GM23338 (cell line): ENCODE results near the gene TDRD7. TPM values are rescaled to one million over a fixed set of nuclear protein-coding genes. Genes with fewer than 3 reads are reported as not detected.

Experiments
- ATAC-seq: fragments of 200-7000 bp; cut with Tn5 transposase; 3 replicates; pipeline ENCODE4 v1.9.1; 2020
- DNase-seq: peaks from one replicate; pipeline ENCODE4 v3.0.0-alpha.2; 2015; ENCODE audit warnings: low spot score
- H2AFZ ChIP-seq: fragments of 200-600 bp; sonication (generic); 2 replicates; pipeline ENCODE4 v1.8.0; 2016; ENCODE audit warnings: antibody characterized with exemption, mild to moderate bottlenecking, moderate library complexity
- H3F3A ChIP-seq: fragments of 200-600 bp; sonication (generic); replicated peaks from 2 replicates; pipeline ENCODE4 v1.8.0; 2017; ENCODE audit warnings: antibody characterized with exemption, mixed run types, low read depth
- H3K27ac ChIP-seq: fragments of 200-600 bp; sonication (generic); 2 replicates; pipeline ENCODE4 v1.6.1; 2016; ENCODE audit warnings: low read depth
- H3K27me3 ChIP-seq: fragments of 200-600 bp; sonication (generic); 2 replicates; pipeline ENCODE4 v1.8.0; 2016; ENCODE audit warnings: mild to moderate bottlenecking, mixed run types, moderate library complexity; ENCODE audit not compliant: insufficient read depth
- H3K36me3 ChIP-seq: fragments of 200-600 bp; sonication (generic); 2 replicates; pipeline ENCODE4 v1.8.0; 2016; ENCODE audit warnings: mild to moderate bottlenecking; ENCODE audit not compliant: insufficient read depth
- H3K4me1 ChIP-seq: fragments of 200-600 bp; sonication (generic); 2 replicates; pipeline ENCODE4 v1.8.0; 2016; ENCODE audit warnings: mild to moderate bottlenecking, moderate library complexity; ENCODE audit not compliant: insufficient read depth
- H3K4me2 ChIP-seq: fragments of 200-600 bp; sonication (generic); 2 replicates; pipeline ENCODE4 v1.7.1; 2017; ENCODE audit warnings: mixed run types
- H3K4me3 ChIP-seq: fragments of 200-600 bp; sonication (generic); 2 replicates; pipeline ENCODE4 v1.6.1; 2016; ENCODE audit warnings: mixed run types
- H3K79me2 ChIP-seq: fragments of 200-600 bp; sonication (generic); replicated peaks from 2 replicates; pipeline ENCODE4 v1.8.0; 2017; ENCODE audit warnings: mild to moderate bottlenecking; ENCODE audit not compliant: insufficient read depth
- H3K9me2 ChIP-seq: fragments of 200-600 bp; sonication (generic); 2 replicates; pipeline ENCODE4 v1.8.0; 2017; ENCODE audit not compliant: insufficient read depth
- H4K20me1 ChIP-seq: fragments of 200-600 bp; sonication (generic); replicated peaks from 2 replicates; pipeline ENCODE4 v1.8.0; 2017; ENCODE audit warnings: mild to moderate bottlenecking; ENCODE audit not compliant: insufficient read depth
- H3K27ac Mint-ChIP-seq: 2 replicates; pipeline ENCODE4 v1.8.0; 2020; ENCODE audit warnings: inconsistent platforms, mild to moderate bottlenecking, moderate library complexity, mixed read lengths
- H3K27me3 Mint-ChIP-seq: 3 replicates; pipeline ENCODE4 v1.8.0; 2022; ENCODE audit warnings: low read depth, mild to moderate bottlenecking, moderate library complexity, mixed read lengths, inconsistent platforms; ENCODE audit not compliant: insufficient read depth, poor library complexity
- H3K36me3 Mint-ChIP-seq: 3 replicates; pipeline ENCODE4 v1.8.0; 2021; ENCODE audit warnings: low read depth, mild to moderate bottlenecking, inconsistent platforms, moderate library complexity, mixed read lengths
- H3K4me1 Mint-ChIP-seq: 3 replicates; pipeline ENCODE4 v1.8.0; 2020; ENCODE audit warnings: mild to moderate bottlenecking, inconsistent platforms, mixed read lengths
- H3K4me3 Mint-ChIP-seq: 3 replicates; pipeline ENCODE4 v1.8.0; 2021; ENCODE audit warnings: moderate library complexity, mild to moderate bottlenecking, inconsistent platforms, mixed read lengths
- H3K9me3 Mint-ChIP-seq: 3 replicates; pipeline ENCODE4 v1.8.0; 2020; ENCODE audit warnings: moderate library complexity, mild to moderate bottlenecking, inconsistent platforms, mixed read lengths
- EZH2phosphoT487 ChIP-seq: fragments of 200-600 bp; sonication (generic); IDR thresholded peaks from one replicate; pipeline ENCODE4 v1.8.1; 2018; ENCODE audit warnings: antibody characterized with exemption; ENCODE audit not compliant: unreplicated experiment
- JUNB ChIP-seq: IDR thresholded peaks from one replicate; pipeline ENCODE4 v1.6.1; 2016; ENCODE audit warnings: antibody characterized with exemption; ENCODE audit not compliant: unreplicated experiment
- NANOG ChIP-seq: IDR thresholded peaks from 2 replicates; pipeline ENCODE4 v1.6.1; 2016; ENCODE audit warnings: antibody characterized with exemption, borderline replicate concordance
- STAT1 ChIP-seq: IDR thresholded peaks from one replicate; pipeline ENCODE4 v1.6.1; 2016; ENCODE audit warnings: antibody characterized with exemption; ENCODE audit not compliant: unreplicated experiment
- ZNF114 ChIP-seq: fragments of 250-450 bp; sonication (Bioruptor Pico); IDR thresholded peaks from 2 replicates; pipeline ENCODE4 v1.5.0; 2020; ENCODE audit warnings: mild to moderate bottlenecking, moderate library complexity
- ZNF331 ChIP-seq: fragments of 250-450 bp; sonication (Bioruptor Pico); IDR thresholded peaks from 2 replicates; pipeline ENCODE4 v1.5.0; 2020; ENCODE audit warnings: low read depth, mild to moderate bottlenecking, moderate library complexity
- polyA plus RNA-seq: library from polyadenylated mRNA; unstranded; fragments of >200 nt; fragmentation: Nextera tagmentation; extraction: Ambion mirVana; gene quantifications from 2 replicates; pipeline ENCODE4 v1.2.1, GENCODE V29; 2016
- total RNA-seq: library from RNA; depleted of rRNA; stranded (reverse); fragments of >200 nt; shearing (Covaris generic); gene quantifications from 2 replicates; pipeline ENCODE4 v1.2.3, GENCODE V29; 2014
- TF ChIP-seq, protein P1 (sequence below), 2 experiments: fragments of 200-600 bp in 1 of 2; sonication (generic) in 1 of 2; conservative IDR thresholded peaks; 2 replicates each; pipeline versions ENCODE4 v1.5.1 to v1.6.1; 2016 to 2017; ENCODE audit warnings: antibody characterized with exemption in 2 of 2, low read depth in 2 of 2, mild to moderate bottlenecking in 2 of 2, moderate library complexity in 1 of 2
- TF ChIP-seq, protein P2 (sequence below): IDR thresholded peaks from 2 replicates; pipeline ENCODE4 v1.6.1; 2016; ENCODE audit warnings: antibody characterized with exemption

TDRD7 gene
- total and polyA plus RNA-seq, 2 experiments from 2014 or later: 1.7 to 3.1 TPM

DNA sequence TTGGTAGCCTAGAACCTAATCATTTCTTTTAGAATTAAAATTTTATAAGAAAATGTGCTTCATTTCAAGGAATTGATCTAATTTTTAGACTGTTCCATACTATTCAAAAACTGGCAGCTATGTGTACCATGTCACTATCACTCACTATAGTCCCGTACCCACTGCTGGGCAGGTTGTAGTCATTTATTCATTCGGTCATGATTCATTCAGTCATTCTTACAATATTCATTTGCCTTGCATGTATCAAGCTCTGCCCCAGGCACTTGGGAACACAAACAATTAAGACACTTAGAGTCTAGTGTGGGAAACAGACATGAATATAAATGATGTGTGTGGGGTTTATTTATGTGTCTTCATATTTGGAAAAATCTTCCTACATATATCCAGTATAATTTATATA is 26.4 kb downstream of the TDRD7 start:
- DNase-seq (no peak), ATAC-seq (no peak)
- Histone ChIP-seq H4K20me1 (no peaks in the 10 kb centered on the region), H3K4me1 (no peaks in the 10 kb centered on the region; the same call in 1 of the 2 replicates), H3K36me3 (no peaks in the 10 kb centered on the region), H3K9me2 (no peaks in the 10 kb centered on the region), H3K4me3 (no peak overlapping the region), H3K27ac (no peak overlapping the region), H2AFZ (no peak overlapping the region), H3K4me2 (no peak overlapping the region), H3K27me3 (no peaks in the 10 kb centered on the region), H3F3A (no peaks in the 10 kb centered on the region), H3K79me2 (no peaks in the 10 kb centered on the region)
- no peak overlapping the region for H3K4me3 Mint-ChIP-seq
- H3K9me3 Mint-ChIP-seq: no peaks in the 10 kb centered on the region
- no peaks in the 10 kb centered on the region for H3K36me3 Mint-ChIP-seq
- peaks cover 11% of the 10 kb centered on the region for H3K4me1 Mint-ChIP-seq
- H3K27ac Mint-ChIP-seq: no peak overlapping the region
- TF ChIP-seq, protein P1, sequence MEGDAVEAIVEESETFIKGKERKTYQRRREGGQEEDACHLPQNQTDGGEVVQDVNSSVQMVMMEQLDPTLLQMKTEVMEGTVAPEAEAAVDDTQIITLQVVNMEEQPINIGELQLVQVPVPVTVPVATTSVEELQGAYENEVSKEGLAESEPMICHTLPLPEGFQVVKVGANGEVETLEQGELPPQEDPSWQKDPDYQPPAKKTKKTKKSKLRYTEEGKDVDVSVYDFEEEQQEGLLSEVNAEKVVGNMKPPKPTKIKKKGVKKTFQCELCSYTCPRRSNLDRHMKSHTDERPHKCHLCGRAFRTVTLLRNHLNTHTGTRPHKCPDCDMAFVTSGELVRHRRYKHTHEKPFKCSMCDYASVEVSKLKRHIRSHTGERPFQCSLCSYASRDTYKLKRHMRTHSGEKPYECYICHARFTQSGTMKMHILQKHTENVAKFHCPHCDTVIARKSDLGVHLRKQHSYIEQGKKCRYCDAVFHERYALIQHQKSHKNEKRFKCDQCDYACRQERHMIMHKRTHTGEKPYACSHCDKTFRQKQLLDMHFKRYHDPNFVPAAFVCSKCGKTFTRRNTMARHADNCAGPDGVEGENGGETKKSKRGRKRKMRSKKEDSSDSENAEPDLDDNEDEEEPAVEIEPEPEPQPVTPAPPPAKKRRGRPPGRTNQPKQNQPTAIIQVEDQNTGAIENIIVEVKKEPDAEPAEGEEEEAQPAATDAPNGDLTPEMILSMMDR (conservative IDR thresholded peaks at IDR 0.05; ENCODE audit: low read depth in 2 of 2): no peak
- TF ChIP-seq EZH2phosphoT487: no peak
- TF ChIP-seq JUNB: no peak
- no peak for TF ChIP-seq ZNF114 (CRISPR knock-in tag)
- TF ChIP-seq STAT1: no peak
- H3K27me3 Mint-ChIP-seq: peaks cover 2% of the 10 kb centered on the region

DNA sequence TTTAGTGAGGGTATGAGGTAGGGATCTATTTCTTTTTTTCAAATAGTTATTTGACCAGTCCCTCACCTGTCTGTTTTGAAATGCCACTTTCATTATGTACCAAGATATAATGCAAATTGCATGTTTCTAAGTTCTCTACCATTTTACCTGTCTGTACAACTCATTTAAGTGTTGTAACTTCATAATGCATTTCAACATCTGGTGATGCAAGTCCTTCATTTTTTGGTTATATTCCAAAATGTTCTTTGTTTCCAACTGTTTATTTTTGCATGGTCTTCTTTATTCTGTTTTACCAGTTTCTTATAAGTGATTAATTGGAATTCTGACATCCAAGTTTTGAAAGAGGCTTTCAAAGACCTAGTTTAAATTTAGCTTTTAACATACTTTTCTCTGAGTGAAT is 26.8 kb downstream of the TDRD7 start:
- DNase-seq (no peak), ATAC-seq (no peak)
- H3K9me3 Mint-ChIP-seq: no peaks in the 10 kb centered on the region
- H3K79me2 ChIP-seq: no peaks in the 10 kb centered on the region
- no peaks in the 10 kb centered on the region for H3K36me3 ChIP-seq
- TF ChIP-seq ZNF114 (CRISPR knock-in tag): no peak
- no peak for TF ChIP-seq NANOG
- TF ChIP-seq EZH2phosphoT487: no peak
- TF ChIP-seq, protein P2, sequence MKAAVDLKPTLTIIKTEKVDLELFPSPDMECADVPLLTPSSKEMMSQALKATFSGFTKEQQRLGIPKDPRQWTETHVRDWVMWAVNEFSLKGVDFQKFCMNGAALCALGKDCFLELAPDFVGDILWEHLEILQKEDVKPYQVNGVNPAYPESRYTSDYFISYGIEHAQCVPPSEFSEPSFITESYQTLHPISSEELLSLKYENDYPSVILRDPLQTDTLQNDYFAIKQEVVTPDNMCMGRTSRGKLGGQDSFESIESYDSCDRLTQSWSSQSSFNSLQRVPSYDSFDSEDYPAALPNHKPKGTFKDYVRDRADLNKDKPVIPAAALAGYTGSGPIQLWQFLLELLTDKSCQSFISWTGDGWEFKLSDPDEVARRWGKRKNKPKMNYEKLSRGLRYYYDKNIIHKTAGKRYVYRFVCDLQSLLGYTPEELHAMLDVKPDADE: no peak
- no peaks in the 10 kb centered on the region for H3K27me3 ChIP-seq
- H3K27me3 Mint-ChIP-seq: peaks cover 2% of the 10 kb centered on the region
- H3K4me1 Mint-ChIP-seq: peaks cover 11% of the 10 kb centered on the region
- no peak overlapping the region for H3K4me3 Mint-ChIP-seq
- no peak overlapping the region for H2AFZ ChIP-seq
- no peak overlapping the region for H3K27ac ChIP-seq
- H3K4me1 ChIP-seq: no peaks in the 10 kb centered on the region; the same call in 1 of the 2 replicates
- no peak overlapping the region for H3K4me2 ChIP-seq
- H3K9me2 ChIP-seq: no peaks in the 10 kb centered on the region
- no peak overlapping the region for H3K4me3 ChIP-seq
- no peak overlapping the region for H3K27ac Mint-ChIP-seq
- H3F3A ChIP-seq: no peaks in the 10 kb centered on the region
- no peaks in the 10 kb centered on the region for H4K20me1 ChIP-seq
- H3K36me3 Mint-ChIP-seq: no peaks in the 10 kb centered on the region

DNA sequence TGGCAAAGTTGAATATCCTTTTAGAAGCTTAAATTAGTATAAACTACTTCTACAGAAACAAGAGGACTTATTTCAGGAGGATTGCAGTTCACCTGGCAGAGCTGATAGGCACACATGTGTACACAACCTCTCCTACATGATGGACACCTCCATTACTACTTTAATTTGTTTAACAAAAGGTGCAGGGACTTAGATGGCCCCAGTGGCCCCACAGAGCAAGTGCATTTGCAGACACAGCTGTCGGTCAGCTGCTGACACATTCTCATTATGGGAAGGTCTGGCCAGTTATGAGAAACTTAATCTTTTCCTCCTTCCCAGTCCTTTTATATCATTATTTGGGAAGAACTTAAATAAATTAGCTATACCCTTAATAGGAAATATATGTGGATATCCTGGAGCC is 28.3 kb downstream of the TDRD7 start:
- Histone ChIP-seq H3K27me3 (no peaks in the 10 kb centered on the region), H3K4me3 (no peak overlapping the region), H3F3A (no peaks in the 10 kb centered on the region), H3K4me1 (no peaks in the 10 kb centered on the region; the same call in 1 of the 2 replicates), H3K4me2 (no peak overlapping the region), H3K9me2 (no peaks in the 10 kb centered on the region), H3K79me2 (no peaks in the 10 kb centered on the region), H2AFZ (no peak overlapping the region), H3K27ac (no peak overlapping the region), H3K36me3 (no peaks in the 10 kb centered on the region), H4K20me1 (no peaks in the 10 kb centered on the region)
- DNase-seq (peak; percentile 27), ATAC-seq (peak; percentile 61)
- no peak overlapping the region for H3K27ac Mint-ChIP-seq
- no peaks in the 10 kb centered on the region for H3K36me3 Mint-ChIP-seq
- no peaks in the 10 kb centered on the region for H3K9me3 Mint-ChIP-seq
- TF ChIP-seq, protein P1 (conservative IDR thresholded peaks at IDR 0.05; ENCODE audit: low read depth in 2 of 2): no peak
- TF ChIP-seq ZNF331: no peak
- no peak for TF ChIP-seq JUNB
- peaks cover 2% of the 10 kb centered on the region for H3K27me3 Mint-ChIP-seq
- no peak overlapping the region for H3K4me3 Mint-ChIP-seq
- peaks cover 11% of the 10 kb centered on the region for H3K4me1 Mint-ChIP-seq
